Measurements from ENCODE around the gene FAM3B. TPM values are rescaled to one million over a fixed set of nuclear protein-coding genes. Genes with fewer than 3 reads are reported as not detected.

Gene FAM3B
- total and polyA plus RNA-seq, 2 experiments from 2014 or later, result not detected

DNA sequence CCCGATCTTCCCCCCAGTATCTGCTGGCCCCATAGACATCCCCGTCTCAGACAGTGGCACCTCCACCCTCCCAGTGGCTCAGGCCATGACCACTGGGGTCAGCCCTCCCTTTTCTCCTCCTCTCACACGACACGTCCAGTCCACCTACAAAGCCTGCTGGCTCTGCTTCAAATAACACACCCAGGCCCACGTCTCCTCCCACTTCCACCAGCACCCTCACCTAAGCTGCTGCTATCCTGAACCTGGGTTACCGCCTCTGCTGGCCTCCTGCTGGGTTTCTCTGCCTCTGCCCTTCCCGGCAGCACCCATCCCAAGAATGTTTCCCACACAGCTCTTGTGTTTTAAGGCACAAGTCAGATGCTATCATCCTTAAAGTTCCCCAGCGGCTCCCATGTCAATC lies 71.2 kb downstream of the FAM3B start:
- no peaks in the 10 kb centered on the region for H3K27me3 ChIP-seq (replicated peaks; ENCODE audit: insufficient read depth)
- in situ Hi-C loops (cut with MboI), result no loop called here
- no peak overlapping the region for H3K9ac ChIP-seq
- H3K9me2 ChIP-seq (ENCODE audit: insufficient read depth), result no peaks in the 10 kb centered on the region
- TF ChIP-seq EZH2 (IDR thresholded peaks at IDR 0.05; ENCODE audit: insufficient read depth, poor library complexity, severe bottlenecking) (no peak), EZH2phosphoT487 (IDR thresholded peaks at IDR 0.05; ENCODE audit: insufficient read depth, low read depth) (no peak)
- no peaks in the 10 kb centered on the region for H3K4me1 ChIP-seq (ENCODE audit: insufficient read depth)
- H3F3A ChIP-seq (ENCODE audit: insufficient read depth), result no peaks in the 10 kb centered on the region
- DNase-seq, result no peak
- H3K79me2 ChIP-seq (ENCODE audit: insufficient read depth), result no peaks in the 10 kb centered on the region
- WGBS, 2 experiments (ENCODE audit: low coverage in 1 of 2, low lambda C conversion rate in 2 of 2, missing lambda C conversion rate in 2 of 2), result 70 to 76% methylated on average over 8 of the region's 8 CpGs
- H4K20me1 ChIP-seq (ENCODE audit: insufficient read depth), result no peaks in the 10 kb centered on the region
- no peak overlapping the region for H3K4me3 ChIP-seq
- H3K9me3 ChIP-seq (ENCODE audit: low read depth), result no peaks in the 10 kb centered on the region
- H3K36me3 ChIP-seq (ENCODE audit: low read depth), result no peaks in the 10 kb centered on the region
- H3K4me2 ChIP-seq (ENCODE audit: unreplicated experiment), result no peak overlapping the region
- H3K27ac ChIP-seq, result no peak overlapping the region
- no peak overlapping the region for H2AFZ ChIP-seq

DNA sequence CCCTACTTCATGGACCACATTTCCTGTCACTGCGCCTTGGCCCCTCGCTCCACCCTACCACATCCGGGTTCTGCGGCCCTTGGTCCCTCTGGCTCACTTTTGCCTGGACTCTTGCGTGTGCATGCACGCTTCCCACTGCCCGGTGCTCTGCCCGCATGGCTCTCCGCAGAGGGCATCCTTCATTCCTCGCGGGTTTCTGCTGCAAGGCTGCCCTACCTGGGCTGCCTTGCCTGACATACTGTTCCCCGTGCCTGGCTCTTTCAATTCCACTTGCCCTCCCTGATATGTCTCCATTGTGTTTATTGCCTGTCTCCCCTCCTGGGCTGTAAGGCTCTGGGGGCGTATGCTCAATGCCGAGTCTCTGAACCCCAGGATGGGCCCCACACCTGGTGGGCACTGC lies 71.7 kb downstream of the FAM3B start:
- Histone ChIP-seq H4K20me1 (ENCODE audit: insufficient read depth) (no peaks in the 10 kb centered on the region), H3K27me3 (replicated peaks; ENCODE audit: insufficient read depth) (no peaks in the 10 kb centered on the region), H3K4me2 (ENCODE audit: unreplicated experiment) (no peak overlapping the region), H3K9me3 (ENCODE audit: low read depth) (no peaks in the 10 kb centered on the region), H3K9ac (no peak overlapping the region), H3K36me3 (ENCODE audit: low read depth) (no peaks in the 10 kb centered on the region), H3F3A (ENCODE audit: insufficient read depth) (no peaks in the 10 kb centered on the region), H3K27ac (no peak overlapping the region), H2AFZ (no peak overlapping the region), H3K4me3 (no peak overlapping the region), H3K9me2 (ENCODE audit: insufficient read depth) (no peaks in the 10 kb centered on the region), H3K79me2 (ENCODE audit: insufficient read depth) (no peaks in the 10 kb centered on the region), H3K4me1 (ENCODE audit: insufficient read depth) (no peaks in the 10 kb centered on the region)
- in situ Hi-C loops (cut with MboI), result no loop called here
- no peak for TF ChIP-seq EZH2 (IDR thresholded peaks at IDR 0.05; ENCODE audit: insufficient read depth, poor library complexity, severe bottlenecking)
- 85 to 94% methylated on average over 14 of the region's 14 CpGs for WGBS, 2 experiments (ENCODE audit: low coverage in 1 of 2, low lambda C conversion rate in 2 of 2, missing lambda C conversion rate in 2 of 2)
- no peak for DNase-seq

DNA sequence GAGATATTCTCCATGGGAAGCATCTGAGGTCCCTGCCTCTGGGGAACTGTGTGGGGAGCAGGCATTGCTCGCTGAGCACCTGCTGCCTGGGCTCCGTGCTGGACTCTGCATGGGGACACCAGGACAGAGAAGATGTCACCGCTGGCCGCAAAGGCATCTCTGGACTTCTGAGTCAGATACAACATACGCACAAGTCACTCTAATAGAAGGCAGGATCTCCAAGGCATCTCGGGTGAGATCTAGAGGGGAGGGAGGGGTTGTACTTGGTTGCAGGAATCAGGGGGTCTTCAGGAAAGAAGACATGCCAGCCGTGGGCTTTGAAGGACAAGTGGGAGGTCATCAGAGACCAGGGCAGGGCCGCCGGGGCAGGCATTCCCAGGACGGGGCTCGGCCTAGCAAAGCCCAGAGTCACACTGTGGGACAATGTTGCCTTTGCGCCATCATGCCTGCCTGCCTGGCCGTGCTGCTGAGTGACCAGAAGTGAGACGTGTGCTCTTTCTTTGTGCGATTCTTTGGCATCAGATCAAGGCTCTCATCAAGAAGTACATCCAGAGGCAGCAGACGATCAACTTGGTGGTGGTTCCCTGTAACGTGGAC lies 73.5 kb downstream of the FAM3B start:
- no peak for DNase-seq
- H4K20me1 ChIP-seq (ENCODE audit: insufficient read depth), result no peaks in the 10 kb centered on the region
- H3K4me1 ChIP-seq (ENCODE audit: insufficient read depth), result no peaks in the 10 kb centered on the region
- H3K27ac ChIP-seq, result no peak overlapping the region
- no peaks in the 10 kb centered on the region for H3K79me2 ChIP-seq (ENCODE audit: insufficient read depth)
- H3K27me3 ChIP-seq (replicated peaks; ENCODE audit: insufficient read depth), result no peaks in the 10 kb centered on the region
- no peaks in the 10 kb centered on the region for H3K36me3 ChIP-seq (ENCODE audit: low read depth)
- WGBS, 2 experiments (ENCODE audit: low coverage in 1 of 2, low lambda C conversion rate in 2 of 2, missing lambda C conversion rate in 2 of 2), result 68 to 75% methylated on average over 17 of the region's 17 CpGs
- H3K9me3 ChIP-seq (ENCODE audit: low read depth), result no peaks in the 10 kb centered on the region
- H3K4me3 ChIP-seq, result no peak overlapping the region
- in situ Hi-C loops (cut with MboI), result no loop called here
- H3K4me2 ChIP-seq (ENCODE audit: unreplicated experiment), result no peak overlapping the region
- no peaks in the 10 kb centered on the region for H3K9me2 ChIP-seq (ENCODE audit: insufficient read depth)
- no peak overlapping the region for H2AFZ ChIP-seq
- H3F3A ChIP-seq (ENCODE audit: insufficient read depth), result no peaks in the 10 kb centered on the region
- no peak overlapping the region for H3K9ac ChIP-seq
- TF ChIP-seq EZH2 (IDR thresholded peaks at IDR 0.05; ENCODE audit: insufficient read depth, poor library complexity, severe bottlenecking) (no peak), EZH2phosphoT487 (IDR thresholded peaks at IDR 0.05; ENCODE audit: insufficient read depth, low read depth) (no peak)

DNA sequence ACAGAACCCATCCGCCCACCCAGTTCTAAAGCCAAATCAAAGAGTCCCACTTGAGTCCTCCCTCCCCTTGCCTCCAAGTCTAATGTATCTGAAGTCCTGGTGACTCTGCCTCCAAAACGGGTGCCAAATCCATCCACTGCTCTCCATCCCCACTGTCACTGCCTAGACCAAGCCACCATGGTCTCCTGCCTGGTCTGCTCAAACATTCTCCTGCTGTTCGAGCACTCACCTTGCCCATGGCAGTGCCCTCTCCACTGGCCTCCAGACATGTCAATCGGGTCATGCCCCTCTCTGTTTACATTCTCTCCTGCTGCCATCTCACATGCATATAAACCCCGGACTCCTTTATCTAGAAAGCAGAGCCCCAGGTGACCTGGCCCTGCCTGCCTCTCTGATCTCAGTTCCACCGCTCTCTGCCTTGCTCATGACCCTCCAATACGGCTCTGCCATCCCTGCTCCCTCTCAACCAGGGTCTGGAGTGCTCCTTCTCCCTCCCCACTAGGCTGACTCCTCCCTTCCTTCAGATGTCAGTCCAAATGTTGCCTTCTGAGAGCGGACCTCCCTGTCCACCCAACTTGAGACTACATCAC lies 77.4 kb downstream of the FAM3B start:
- H3K36me3 ChIP-seq (ENCODE audit: low read depth), result no peaks in the 10 kb centered on the region
- H3K9ac ChIP-seq, result no peak overlapping the region
- in situ Hi-C loops (cut with MboI), result no loop called here
- H3K27me3 ChIP-seq (replicated peaks; ENCODE audit: insufficient read depth), result no peaks in the 10 kb centered on the region
- H3K79me2 ChIP-seq (ENCODE audit: insufficient read depth), result no peaks in the 10 kb centered on the region
- H3K4me3 ChIP-seq, result no peak overlapping the region
- no peaks in the 10 kb centered on the region for H3K9me2 ChIP-seq (ENCODE audit: insufficient read depth)
- TF ChIP-seq EZH2 (IDR thresholded peaks at IDR 0.05; ENCODE audit: insufficient read depth, poor library complexity, severe bottlenecking) (no peak), EZH2phosphoT487 (IDR thresholded peaks at IDR 0.05; ENCODE audit: insufficient read depth, low read depth) (no peak)
- DNase-seq, result no peak
- no peaks in the 10 kb centered on the region for H3F3A ChIP-seq (ENCODE audit: insufficient read depth)
- H2AFZ ChIP-seq, result no peak overlapping the region
- 58 to 60% methylated on average over 8 of the region's 8 CpGs for WGBS, 2 experiments (ENCODE audit: low coverage in 1 of 2, low lambda C conversion rate in 2 of 2, missing lambda C conversion rate in 2 of 2)
- no peaks in the 10 kb centered on the region for H4K20me1 ChIP-seq (ENCODE audit: insufficient read depth)
- H3K4me1 ChIP-seq (ENCODE audit: insufficient read depth), result no peaks in the 10 kb centered on the region
- no peaks in the 10 kb centered on the region for H3K9me3 ChIP-seq (ENCODE audit: low read depth)
- no peak overlapping the region for H3K27ac ChIP-seq
- H3K4me2 ChIP-seq (ENCODE audit: unreplicated experiment), result no peak overlapping the region

All from GM23248 (cell line).